Calu3 (cell line): ENCODE results near the gene ARHGAP15. TPM values are rescaled to one million over a fixed set of nuclear protein-coding genes. Genes with fewer than 3 reads are reported as not detected.

ENCODE experiments used
- BruUV-seq: library from RNA; stranded (reverse); fragments of 400-500 nt; replicated peaks from 2 replicates; lab custom pipeline; 2021; lab: Mats Ljungman, UMichigan
- CTCF ChIA-PET: fragments of 300-600 bp; sonication (Branson Sonifier 250); formaldehyde crosslinking; loops from one replicate; lab custom pipeline; 2022; ENCODE audit warnings: antibody characterized with exemption; lab: Charles Lee
- DNase-seq: peaks from one replicate; pipeline ENCODE4 v3.0.0; 2022
- H3K27ac Mint-ChIP-seq: one replicate; pipeline ENCODE4 v1.8.0; 2022; ENCODE audit warnings: mixed read lengths; ENCODE audit not compliant: unreplicated experiment
- H3K27me3 Mint-ChIP-seq: one replicate; pipeline ENCODE4 v1.8.0; 2022; ENCODE audit warnings: mixed read lengths; ENCODE audit not compliant: unreplicated experiment
- H3K36me3 Mint-ChIP-seq: one replicate; pipeline ENCODE4 v1.8.0; 2022; ENCODE audit warnings: mild to moderate bottlenecking, moderate library complexity, mixed read lengths; ENCODE audit not compliant: insufficient read depth, unreplicated experiment
- H3K4me1 Mint-ChIP-seq: one replicate; pipeline ENCODE4 v1.8.0; 2022; ENCODE audit warnings: mild to moderate bottlenecking, low read depth, mixed read lengths; ENCODE audit not compliant: unreplicated experiment
- H3K4me3 Mint-ChIP-seq: one replicate; pipeline ENCODE4 v1.8.0; 2022; ENCODE audit warnings: mild to moderate bottlenecking, low read depth, moderate library complexity, mixed read lengths; ENCODE audit not compliant: unreplicated experiment
- H3K9me3 Mint-ChIP-seq: one replicate; pipeline ENCODE4 v1.8.0; 2022; ENCODE audit warnings: low read depth, mixed read lengths; ENCODE audit not compliant: unreplicated experiment
- CTCF ChIP-seq: fragments of 200-600 bp; IDR thresholded peaks from one replicate; pipeline ENCODE4 v1.8.0; 2022; ENCODE audit warnings: antibody characterized with exemption; ENCODE audit not compliant: unreplicated experiment
- intact Hi-C: fragments of 100-400 bp; cut with micrococcal nuclease; formaldehyde crosslinking; loops from one replicate; pipeline ENCODE4 v1.10.0; 2022; ENCODE audit not compliant: unreplicated experiment
- total RNA-seq: library from RNA; stranded (reverse); gene quantifications from 2 replicates; pipeline ENCODE4 v1.2.3, GENCODE V29; 2022

Gene ARHGAP15
- total RNA-seq, 1 experiment from 2014 or later = not detected

GRCh38 chr2:143422681-143423080 is 293.5 kb downstream of the ARHGAP15 start:
- no peak for DNase-seq
- no TSS peak for BruUV-seq
- TF ChIP-seq CTCF = no peak
- no peaks in the 10 kb centered on the region for H3K27me3 Mint-ChIP-seq
- CTCF ChIA-PET = no interaction called here
- H3K4me1 Mint-ChIP-seq = no peaks in the 10 kb centered on the region
- H3K27ac Mint-ChIP-seq = no peak overlapping the region
- H3K36me3 Mint-ChIP-seq = no peaks in the 10 kb centered on the region
- no peaks in the 10 kb centered on the region for H3K9me3 Mint-ChIP-seq
- intact Hi-C loops = no loop called here
- no peak overlapping the region for H3K4me3 Mint-ChIP-seq

- no peak for TF ChIP-seq CTCF
- Mint-ChIP-seq H3K36me3 (no peaks in the 10 kb centered on the region), H3K27me3 (no peaks in the 10 kb centered on the region), H3K4me1 (no peaks in the 10 kb centered on the region), H3K9me3 (no peaks in the 10 kb centered on the region), H3K4me3 (no peak overlapping the region), H3K27ac (no peak overlapping the region)
- no peak for DNase-seq
- CTCF ChIA-PET = no interaction called here
- intact Hi-C loops = no loop called here
- BruUV-seq = no TSS peak
Observed at GRCh38 chr2:143425896-143426295, 296.7 kb downstream of the ARHGAP15 start.

GRCh38 chr2:143426296-143426695 is 297.1 kb downstream of the ARHGAP15 start:
- TF ChIP-seq CTCF = no peak
- Mint-ChIP-seq H3K4me1 (no peaks in the 10 kb centered on the region), H3K4me3 (no peak overlapping the region), H3K36me3 (no peaks in the 10 kb centered on the region), H3K9me3 (no peaks in the 10 kb centered on the region), H3K27ac (no peak overlapping the region), H3K27me3 (no peaks in the 10 kb centered on the region)
- intact Hi-C loops = no loop called here
- CTCF ChIA-PET = no interaction called here
- BruUV-seq = no TSS peak
- no peak for DNase-seq

GRCh38 chr2:143428700-143429099 is 299.5 kb downstream of the ARHGAP15 start:
- no peak overlapping the region for H3K4me3 Mint-ChIP-seq
- H3K9me3 Mint-ChIP-seq = no peaks in the 10 kb centered on the region
- H3K36me3 Mint-ChIP-seq = no peaks in the 10 kb centered on the region
- no peak for TF ChIP-seq CTCF
- intact Hi-C loops = no loop called here
- H3K27me3 Mint-ChIP-seq = no peaks in the 10 kb centered on the region
- CTCF ChIA-PET = no interaction called here
- no peaks in the 10 kb centered on the region for H3K4me1 Mint-ChIP-seq
- no peak overlapping the region for H3K27ac Mint-ChIP-seq
- DNase-seq = no peak
- no TSS peak for BruUV-seq
